Osteoblast (primary cell): Measurements from ENCODE around the gene TMPRSS4. TPM values are rescaled to one million over a fixed set of nuclear protein-coding genes. Genes with fewer than 3 reads are reported as not detected.

Experiments
- DNase-seq: peaks from one replicate; pipeline ENCODE4 v3.0.0; 2011; ENCODE audit warnings: low spot score, mixed read lengths; ENCODE audit not compliant: insufficient read length; ENCODE audit errors: missing footprints
- H2AFZ ChIP-seq: 2 replicates; pipeline ENCODE4 v1.6.0; 2011; ENCODE audit warnings: mild to moderate bottlenecking, low read length
- H3K27ac ChIP-seq: 2 replicates; pipeline ENCODE4 v1.5.1; 2011; ENCODE audit warnings: mild to moderate bottlenecking, low read depth, low read length, moderate library complexity
- H3K27me3 ChIP-seq: 2 replicates; pipeline ENCODE4 v1.6.0; 2012; ENCODE audit warnings: mild to moderate bottlenecking, control low read depth, inconsistent platforms, low read length, moderate library complexity; ENCODE audit not compliant: insufficient read depth
- H3K36me3 ChIP-seq: 2 replicates; pipeline ENCODE4 v1.5.1; 2011; ENCODE audit warnings: mild to moderate bottlenecking, low read length, control low read depth, moderate library complexity; ENCODE audit not compliant: insufficient read depth
- H3K4me1 ChIP-seq: 2 replicates; pipeline ENCODE4 v1.5.1; 2011; ENCODE audit warnings: mild to moderate bottlenecking, low read length, control low read depth, moderate library complexity; ENCODE audit not compliant: insufficient read depth
- H3K4me2 ChIP-seq: 2 replicates; pipeline ENCODE4 v1.6.0; 2011; ENCODE audit warnings: mild to moderate bottlenecking, low read length; ENCODE audit not compliant: insufficient read depth
- H3K4me3 ChIP-seq: fragments of 200-600 bp; sonication (generic); 3 replicates; pipeline ENCODE4 v1.5.1; 2012; ENCODE audit warnings: mild to moderate bottlenecking, low read length, inconsistent platforms; ENCODE audit not compliant: insufficient read depth
- H3K79me2 ChIP-seq: 2 replicates; pipeline ENCODE4 v1.6.0; 2012; ENCODE audit warnings: mild to moderate bottlenecking, low read length, control low read depth, inconsistent platforms; ENCODE audit not compliant: insufficient read depth
- H3K9me3 ChIP-seq: 2 replicates; pipeline ENCODE4 v1.5.1; 2011; ENCODE audit warnings: low read depth, low read length, control low read depth
- H4K20me1 ChIP-seq: 2 replicates; pipeline ENCODE4 v1.6.0; 2012; ENCODE audit warnings: mild to moderate bottlenecking, low read length, control low read depth; ENCODE audit not compliant: insufficient read depth
- total RNA-seq: library from RNA; depleted of rRNA; stranded (reverse); fragments of >200 nt; gene quantifications from 2 replicates; pipeline ENCODE4 v1.2.3, GENCODE V29; 2012
- TF ChIP-seq, protein P1 (sequence below): IDR thresholded peaks from 2 replicates; pipeline ENCODE4 v1.5.1; 2011; ENCODE audit warnings: mild to moderate bottlenecking, low read depth, low read length, moderate library complexity; ENCODE audit errors: extremely low read depth

TMPRSS4 gene
- total RNA-seq, 1 donor: not detected

DNA sequence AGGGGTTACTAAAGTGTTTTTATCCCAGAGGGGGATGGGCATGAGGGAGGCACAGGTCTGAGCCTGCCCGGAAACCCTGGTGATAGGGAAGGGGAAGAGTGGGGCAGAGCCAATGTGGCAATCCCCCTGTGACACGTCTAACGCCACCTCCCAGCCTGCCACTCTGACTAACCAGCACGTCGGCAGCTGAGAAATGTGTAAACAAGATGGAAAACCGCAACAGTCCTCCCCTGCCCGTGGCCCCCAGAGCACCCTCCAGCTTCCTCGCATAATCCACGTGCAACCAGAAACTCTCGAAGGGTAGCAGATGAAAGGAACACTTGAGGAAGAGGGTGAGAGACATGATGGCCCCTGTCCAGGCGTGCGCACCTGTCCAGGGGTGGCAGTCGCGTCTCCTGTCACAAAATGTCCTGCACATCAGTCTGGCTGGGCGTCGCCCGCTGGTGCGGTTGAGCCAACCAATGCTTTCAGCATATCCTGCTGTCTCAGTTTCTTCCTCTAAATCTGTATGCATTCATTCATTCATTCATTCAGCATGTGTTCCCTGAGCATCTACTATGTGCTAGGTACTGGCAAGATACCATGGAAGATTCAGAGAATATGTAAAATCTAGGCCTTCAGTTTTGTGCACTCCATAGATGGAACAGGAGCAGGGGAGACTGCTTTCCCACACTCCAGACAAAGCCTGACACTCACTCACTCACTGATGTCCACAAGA, 4.5 kb downstream of the TMPRSS4 start:
- H3K36me3 ChIP-seq: no peaks in the 10 kb centered on the region
- no peak for DNase-seq

DNA sequence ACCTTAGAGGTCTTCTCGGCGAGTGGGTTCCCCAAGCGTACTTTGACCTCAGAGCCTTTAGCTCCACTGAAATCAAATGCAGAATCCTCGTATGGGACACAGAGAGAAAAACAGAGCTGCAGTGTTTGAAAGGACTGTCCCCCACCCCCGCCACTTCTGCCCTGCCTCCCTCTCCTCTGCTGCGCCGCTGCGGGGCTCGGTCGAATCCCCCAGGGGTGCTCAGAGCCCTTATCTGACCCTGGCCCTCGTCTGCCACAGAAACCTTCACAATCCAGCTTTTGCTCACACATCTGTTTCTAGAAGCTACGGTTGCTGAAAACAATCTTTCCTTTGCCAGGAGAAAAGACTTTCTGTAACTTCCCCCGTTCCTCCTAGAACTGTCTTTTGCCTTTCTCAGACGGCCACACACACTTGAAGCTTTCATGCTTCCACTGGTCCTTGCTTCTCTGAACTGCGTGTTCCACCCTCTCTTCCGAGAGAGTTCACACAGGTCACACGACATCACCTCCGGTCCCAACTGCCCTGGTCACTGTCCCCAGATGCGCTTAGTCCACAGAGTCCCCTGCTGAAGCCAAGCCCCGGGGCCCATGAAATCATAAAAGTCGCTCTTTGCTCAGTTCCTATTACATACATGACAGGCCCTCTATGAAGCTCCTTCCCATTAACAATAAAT, 6.1 kb downstream of the TMPRSS4 start:
- DNase-seq: no peak
- H2AFZ ChIP-seq: no peak overlapping the region

More for the DNA sequence above, 4.5 kb downstream of the TMPRSS4 start:
- Histone ChIP-seq H3K27me3 (peaks cover 7% of the 10 kb centered on the region), H4K20me1 (no peaks in the 10 kb centered on the region), H2AFZ (no peak overlapping the region), H3K4me1 (no peaks in the 10 kb centered on the region), H3K4me2 (no peak overlapping the region), H3K9me3 (no peaks in the 10 kb centered on the region), H3K79me2 (no peaks in the 10 kb centered on the region), H3K4me3 (no peak overlapping the region), H3K27ac (no peak overlapping the region)
- TF ChIP-seq, protein P1, sequence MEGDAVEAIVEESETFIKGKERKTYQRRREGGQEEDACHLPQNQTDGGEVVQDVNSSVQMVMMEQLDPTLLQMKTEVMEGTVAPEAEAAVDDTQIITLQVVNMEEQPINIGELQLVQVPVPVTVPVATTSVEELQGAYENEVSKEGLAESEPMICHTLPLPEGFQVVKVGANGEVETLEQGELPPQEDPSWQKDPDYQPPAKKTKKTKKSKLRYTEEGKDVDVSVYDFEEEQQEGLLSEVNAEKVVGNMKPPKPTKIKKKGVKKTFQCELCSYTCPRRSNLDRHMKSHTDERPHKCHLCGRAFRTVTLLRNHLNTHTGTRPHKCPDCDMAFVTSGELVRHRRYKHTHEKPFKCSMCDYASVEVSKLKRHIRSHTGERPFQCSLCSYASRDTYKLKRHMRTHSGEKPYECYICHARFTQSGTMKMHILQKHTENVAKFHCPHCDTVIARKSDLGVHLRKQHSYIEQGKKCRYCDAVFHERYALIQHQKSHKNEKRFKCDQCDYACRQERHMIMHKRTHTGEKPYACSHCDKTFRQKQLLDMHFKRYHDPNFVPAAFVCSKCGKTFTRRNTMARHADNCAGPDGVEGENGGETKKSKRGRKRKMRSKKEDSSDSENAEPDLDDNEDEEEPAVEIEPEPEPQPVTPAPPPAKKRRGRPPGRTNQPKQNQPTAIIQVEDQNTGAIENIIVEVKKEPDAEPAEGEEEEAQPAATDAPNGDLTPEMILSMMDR: no peak

DNA sequence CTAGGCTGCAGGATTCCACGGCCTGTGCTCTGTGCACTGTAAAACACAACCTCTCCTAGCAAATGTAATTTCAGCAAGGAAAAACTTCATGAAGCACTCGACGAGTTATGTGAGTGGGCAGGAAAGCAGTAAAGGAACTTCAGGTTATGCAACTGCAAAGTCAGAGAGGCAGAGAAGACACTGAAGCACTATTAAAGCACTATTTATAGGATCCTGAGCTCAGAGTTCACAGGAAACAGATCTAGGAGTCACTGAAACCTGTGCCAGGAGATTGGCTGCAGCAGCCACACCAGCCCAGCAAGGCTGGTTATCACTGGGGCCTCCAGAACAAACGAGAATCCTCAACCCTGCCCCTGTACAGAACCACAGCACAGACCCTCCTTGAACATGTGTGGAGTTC, 7.4 kb downstream of the TMPRSS4 start:
- no peaks in the 10 kb centered on the region for H3K36me3 ChIP-seq

More for the DNA sequence above, 6.1 kb downstream of the TMPRSS4 start:
- Histone ChIP-seq H3K27ac (no peak overlapping the region), H4K20me1 (no peaks in the 10 kb centered on the region), H3K27me3 (peaks cover 7% of the 10 kb centered on the region), H3K4me1 (no peaks in the 10 kb centered on the region), H3K4me3 (no peak overlapping the region), H3K36me3 (no peaks in the 10 kb centered on the region), H3K9me3 (no peaks in the 10 kb centered on the region), H3K79me2 (no peaks in the 10 kb centered on the region), H3K4me2 (no peak overlapping the region)
- TF ChIP-seq, protein P1: no peak

DNA sequence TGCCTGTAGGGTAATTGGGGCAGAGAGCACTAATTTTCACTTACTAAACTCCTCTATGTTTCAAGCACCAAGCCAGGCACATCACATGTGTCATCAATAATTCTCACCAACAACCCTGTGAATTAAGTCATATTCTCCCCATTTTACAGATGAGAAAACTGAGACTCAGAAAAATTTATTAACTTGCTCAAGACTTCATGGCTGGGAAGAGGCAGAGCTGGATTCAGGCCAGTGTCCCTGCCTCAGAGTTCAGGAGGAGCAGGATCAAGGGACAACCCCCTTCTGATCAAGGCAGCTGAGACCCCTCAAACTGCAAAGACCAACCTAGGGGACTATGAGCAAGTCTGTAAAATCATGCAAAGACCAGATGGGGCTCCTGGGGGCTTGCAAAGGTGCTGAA, 7.8 kb downstream of the TMPRSS4 start:
- Histone ChIP-seq H4K20me1 (no peaks in the 10 kb centered on the region), H3K36me3 (no peaks in the 10 kb centered on the region), H3K27me3 (peaks cover 7% of the 10 kb centered on the region), H3K4me3 (no peak overlapping the region), H3K4me1 (no peaks in the 10 kb centered on the region), H3K4me2 (no peak overlapping the region), H3K9me3 (no peaks in the 10 kb centered on the region), H3K79me2 (no peaks in the 10 kb centered on the region), H2AFZ (no peak overlapping the region), H3K27ac (no peak overlapping the region)
- no peak for DNase-seq
- TF ChIP-seq, protein P1: no peak

More for the DNA sequence above, 7.4 kb downstream of the TMPRSS4 start:
- peaks cover 7% of the 10 kb centered on the region for H3K27me3 ChIP-seq
- no peak overlapping the region for H3K27ac ChIP-seq
- H4K20me1 ChIP-seq: no peaks in the 10 kb centered on the region
- TF ChIP-seq, protein P1: no peak
- H3K4me1 ChIP-seq: no peaks in the 10 kb centered on the region
- H3K4me2 ChIP-seq: no peak overlapping the region
- H2AFZ ChIP-seq: no peak overlapping the region
- no peaks in the 10 kb centered on the region for H3K79me2 ChIP-seq
- no peaks in the 10 kb centered on the region for H3K9me3 ChIP-seq
- H3K4me3 ChIP-seq: no peak overlapping the region
- no peak for DNase-seq
